Brain microvascular endothelial cell (primary cell): ENCODE measurements around the gene KCNH6.

Source experiments
- DNase-seq: peaks from one replicate; pipeline ENCODE4 v3.0.0-alpha.2; 2020
- H3K27ac ChIP-seq: fragments of 250-450 bp; sonication (Bioruptor Pico); 2 replicates; pipeline ENCODE4 v1.5.1; 2020; ENCODE audit warnings: mild to moderate bottlenecking, moderate library complexity
- H3K27me3 ChIP-seq: fragments of 250-450 bp; sonication (Bioruptor Pico); replicated peaks from 2 replicates; pipeline ENCODE4 v1.5.1; 2020; ENCODE audit warnings: mild to moderate bottlenecking
- H3K36me3 ChIP-seq: fragments of 250-450 bp; sonication (Bioruptor Pico); replicated peaks from 2 replicates; pipeline ENCODE4 v1.5.1; 2020; ENCODE audit warnings: mild to moderate bottlenecking
- H3K4me3 ChIP-seq: 2 replicates; pipeline ENCODE4 v1.5.1; 2011; ENCODE audit warnings: low read depth, mild to moderate bottlenecking, control low read depth, low read length, moderate library complexity
- in situ Hi-C: cut with HindIII; loops from 2 replicates; pipeline ENCODE4 v1.10.0; 2017; ENCODE audit warnings: low sequenced_read_pairs, low pct_ligation_motif_present
- TF ChIP-seq, protein P1 (sequence below): IDR thresholded peaks from 2 replicates; pipeline ENCODE4 v1.5.1; 2011; ENCODE audit warnings: low read depth, mild to moderate bottlenecking, moderate library complexity, low read length, control low read depth, inconsistent platforms; ENCODE audit errors: missing control alignments

The KCNH6 gene, protein sequence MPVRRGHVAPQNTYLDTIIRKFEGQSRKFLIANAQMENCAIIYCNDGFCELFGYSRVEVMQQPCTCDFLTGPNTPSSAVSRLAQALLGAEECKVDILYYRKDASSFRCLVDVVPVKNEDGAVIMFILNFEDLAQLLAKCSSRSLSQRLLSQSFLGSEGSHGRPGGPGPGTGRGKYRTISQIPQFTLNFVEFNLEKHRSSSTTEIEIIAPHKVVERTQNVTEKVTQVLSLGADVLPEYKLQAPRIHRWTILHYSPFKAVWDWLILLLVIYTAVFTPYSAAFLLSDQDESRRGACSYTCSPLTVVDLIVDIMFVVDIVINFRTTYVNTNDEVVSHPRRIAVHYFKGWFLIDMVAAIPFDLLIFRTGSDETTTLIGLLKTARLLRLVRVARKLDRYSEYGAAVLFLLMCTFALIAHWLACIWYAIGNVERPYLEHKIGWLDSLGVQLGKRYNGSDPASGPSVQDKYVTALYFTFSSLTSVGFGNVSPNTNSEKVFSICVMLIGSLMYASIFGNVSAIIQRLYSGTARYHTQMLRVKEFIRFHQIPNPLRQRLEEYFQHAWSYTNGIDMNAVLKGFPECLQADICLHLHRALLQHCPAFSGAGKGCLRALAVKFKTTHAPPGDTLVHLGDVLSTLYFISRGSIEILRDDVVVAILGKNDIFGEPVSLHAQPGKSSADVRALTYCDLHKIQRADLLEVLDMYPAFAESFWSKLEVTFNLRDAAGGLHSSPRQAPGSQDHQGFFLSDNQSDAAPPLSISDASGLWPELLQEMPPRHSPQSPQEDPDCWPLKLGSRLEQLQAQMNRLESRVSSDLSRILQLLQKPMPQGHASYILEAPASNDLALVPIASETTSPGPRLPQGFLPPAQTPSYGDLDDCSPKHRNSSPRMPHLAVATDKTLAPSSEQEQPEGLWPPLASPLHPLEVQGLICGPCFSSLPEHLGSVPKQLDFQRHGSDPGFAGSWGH

DNA sequence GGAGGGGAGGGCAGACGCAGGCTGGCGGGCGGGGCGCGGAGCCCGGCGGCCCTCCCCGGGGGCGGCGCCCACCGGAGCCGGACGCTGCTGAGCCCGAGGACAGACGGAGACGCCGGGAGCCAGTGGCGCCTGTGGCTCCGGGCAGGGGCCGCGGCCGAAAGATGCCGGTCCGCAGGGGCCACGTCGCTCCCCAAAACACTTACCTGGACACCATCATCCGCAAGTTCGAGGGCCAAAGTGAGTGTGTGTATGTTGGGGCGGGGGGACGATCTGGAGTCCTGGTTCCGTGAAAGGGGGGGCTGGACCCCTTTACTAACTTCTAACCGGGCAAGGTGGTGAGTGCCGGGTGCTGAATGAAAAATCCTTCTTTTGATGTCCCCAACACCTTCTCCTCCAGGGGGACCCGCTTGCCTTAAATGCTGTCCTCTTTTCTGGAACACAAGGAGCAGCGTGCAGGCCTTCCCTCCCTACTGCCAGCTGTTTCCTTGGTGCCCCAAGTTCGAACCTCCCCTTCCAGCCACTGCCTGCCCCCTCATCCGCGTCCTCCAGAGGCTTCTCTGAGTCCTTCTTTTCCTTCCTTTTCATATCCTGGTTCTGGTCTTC, at the start of gene KCNH6:
Gene KCNH6, plus strand, starts transcription at position 106 of the 603 bp plus-strand sequence. Its CDS starts 56 bp downstream, at position 162.
- H3K36me3 ChIP-seq: no peaks in the 10 kb centered on the region
- no peak for DNase-seq
- peak within 1 kb of the TSS; percentile 22 for H3K4me3 ChIP-seq
- H3K27ac ChIP-seq: no peak within 1 kb of the TSS
- peaks cover 9% of the 10 kb centered on the region for H3K27me3 ChIP-seq
- in situ Hi-C loops: no loop called here
- TF ChIP-seq, protein P1, sequence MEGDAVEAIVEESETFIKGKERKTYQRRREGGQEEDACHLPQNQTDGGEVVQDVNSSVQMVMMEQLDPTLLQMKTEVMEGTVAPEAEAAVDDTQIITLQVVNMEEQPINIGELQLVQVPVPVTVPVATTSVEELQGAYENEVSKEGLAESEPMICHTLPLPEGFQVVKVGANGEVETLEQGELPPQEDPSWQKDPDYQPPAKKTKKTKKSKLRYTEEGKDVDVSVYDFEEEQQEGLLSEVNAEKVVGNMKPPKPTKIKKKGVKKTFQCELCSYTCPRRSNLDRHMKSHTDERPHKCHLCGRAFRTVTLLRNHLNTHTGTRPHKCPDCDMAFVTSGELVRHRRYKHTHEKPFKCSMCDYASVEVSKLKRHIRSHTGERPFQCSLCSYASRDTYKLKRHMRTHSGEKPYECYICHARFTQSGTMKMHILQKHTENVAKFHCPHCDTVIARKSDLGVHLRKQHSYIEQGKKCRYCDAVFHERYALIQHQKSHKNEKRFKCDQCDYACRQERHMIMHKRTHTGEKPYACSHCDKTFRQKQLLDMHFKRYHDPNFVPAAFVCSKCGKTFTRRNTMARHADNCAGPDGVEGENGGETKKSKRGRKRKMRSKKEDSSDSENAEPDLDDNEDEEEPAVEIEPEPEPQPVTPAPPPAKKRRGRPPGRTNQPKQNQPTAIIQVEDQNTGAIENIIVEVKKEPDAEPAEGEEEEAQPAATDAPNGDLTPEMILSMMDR: no peak

DNA sequence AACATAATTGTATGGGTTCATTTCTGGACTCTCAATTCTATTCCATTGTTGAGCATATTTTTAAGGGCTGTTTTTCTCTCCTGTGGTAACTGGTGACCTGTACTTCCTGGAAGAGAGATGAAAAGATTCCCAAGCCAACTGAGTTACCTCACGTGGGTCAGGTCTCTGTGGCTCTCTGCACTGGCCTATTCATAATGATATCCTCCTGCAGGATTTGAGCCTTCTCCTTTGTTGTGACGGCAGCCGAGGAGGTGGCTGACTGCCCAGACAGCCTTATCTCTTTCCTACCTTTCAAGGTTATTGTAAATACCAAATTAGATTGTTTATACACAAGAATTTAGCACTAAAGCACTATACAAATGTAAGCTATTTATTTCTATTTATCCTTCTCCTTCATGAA, 49.0 kb upstream of the KCNH6 start:
- in situ Hi-C loops: no loop called here
- TF ChIP-seq, protein P1: no peak
- Histone ChIP-seq H3K27me3 (no peaks in the 10 kb centered on the region), H3K4me3 (no peak overlapping the region), H3K27ac (no peak overlapping the region), H3K36me3 (no peaks in the 10 kb centered on the region)
- no peak for DNase-seq

DNA sequence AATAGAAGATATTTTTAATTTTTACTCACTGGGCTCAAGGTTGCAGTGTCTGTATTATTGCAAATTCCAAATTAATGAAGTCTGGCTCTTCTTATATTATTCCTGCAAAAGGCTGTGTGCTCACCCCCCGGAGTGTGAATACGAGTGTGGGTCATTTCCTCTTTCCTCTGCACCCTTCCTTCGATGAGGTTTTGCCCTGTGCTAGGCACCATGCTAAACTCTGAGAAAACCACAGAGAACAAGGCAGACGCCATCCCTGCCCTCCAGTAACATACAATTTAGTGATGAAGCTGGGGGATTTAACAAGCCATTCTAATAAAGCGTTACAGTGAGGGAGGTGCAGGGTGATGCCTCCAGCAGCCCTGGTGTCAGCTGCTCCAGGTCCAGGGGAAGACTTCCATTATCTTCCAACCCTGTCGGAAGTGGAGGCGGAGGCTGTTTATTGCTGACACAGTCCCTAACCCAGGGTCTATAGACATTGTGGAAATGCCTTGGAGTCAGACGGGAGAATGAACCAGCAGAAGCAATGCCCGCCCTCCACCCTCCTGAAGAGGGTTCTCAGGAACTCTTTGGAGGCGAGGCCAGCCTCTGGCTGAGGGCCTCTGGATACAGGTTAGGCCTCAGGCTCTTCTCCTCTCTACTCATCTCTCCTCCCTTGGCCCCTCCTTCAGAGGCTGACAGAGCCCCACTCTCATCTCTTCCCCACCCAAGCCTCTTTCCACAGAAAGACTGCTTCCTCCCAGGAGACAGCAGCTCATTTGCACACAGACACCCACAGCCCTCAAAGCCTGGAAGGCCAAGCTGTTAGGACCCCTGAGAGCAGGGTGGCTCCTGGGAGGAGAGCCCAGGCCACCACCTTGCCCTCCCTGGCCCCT, 48.3 kb upstream of the KCNH6 start:
- Histone ChIP-seq H3K27ac (no peak overlapping the region), H3K36me3 (no peaks in the 10 kb centered on the region), H3K4me3 (no peak overlapping the region), H3K27me3 (no peaks in the 10 kb centered on the region)
- no peak for DNase-seq
- in situ Hi-C loops: no loop called here
- TF ChIP-seq, protein P1: no peak

DNA sequence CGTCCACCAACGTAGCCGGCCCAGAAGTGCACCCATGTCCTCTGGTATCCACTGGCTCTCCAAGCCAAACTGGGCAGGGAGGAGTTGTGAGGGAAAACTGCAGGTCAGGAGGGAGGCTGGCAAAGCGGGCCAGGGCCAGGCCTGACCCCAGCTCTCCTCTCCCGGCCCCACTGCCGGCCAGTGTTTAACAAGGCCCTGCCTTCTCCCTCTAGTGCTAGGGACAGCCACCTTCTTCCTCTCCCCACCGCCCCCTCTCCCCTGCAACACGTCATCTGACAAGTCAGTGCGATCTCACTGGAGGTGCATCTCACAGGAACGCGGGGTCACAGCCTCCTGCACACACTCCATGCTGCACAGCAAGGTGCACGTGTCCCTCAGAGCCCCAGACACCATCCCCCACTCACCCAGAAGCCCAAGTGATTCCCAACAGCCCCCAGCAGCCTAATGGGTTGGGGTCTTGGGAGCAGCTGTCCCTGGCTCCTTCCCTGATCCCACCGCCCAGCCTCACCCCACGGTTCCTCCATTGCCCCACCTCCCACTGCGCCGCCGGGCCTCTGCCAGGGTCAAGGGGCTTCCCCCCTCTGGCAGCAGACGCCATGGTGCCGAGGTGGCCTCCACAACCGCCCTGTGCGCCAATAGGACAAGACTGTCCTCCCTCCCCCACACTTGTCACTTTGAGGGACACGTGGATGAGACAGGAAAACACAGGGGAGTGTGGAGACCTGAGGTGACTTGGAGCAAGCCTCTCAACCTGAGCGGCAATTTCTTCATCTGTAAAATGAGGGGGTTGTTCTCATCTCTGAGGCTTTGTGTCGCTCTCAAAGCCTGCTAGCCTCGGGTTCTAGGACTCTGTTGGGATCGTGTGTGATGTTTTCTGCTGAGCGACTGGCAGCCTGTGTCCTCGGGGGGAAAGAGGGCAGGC, 47.4 kb upstream of the KCNH6 start:
- no peaks in the 10 kb centered on the region for H3K27me3 ChIP-seq
- TF ChIP-seq, protein P1: no peak
- no peak overlapping the region for H3K27ac ChIP-seq
- DNase-seq: no peak
- H3K36me3 ChIP-seq: no peaks in the 10 kb centered on the region
- no peak overlapping the region for H3K4me3 ChIP-seq
- in situ Hi-C loops: no loop called here
